DMS53 (cell line): ENCODE measurements around the gene TSPAN4.

Experiments
- DNase-seq: peaks from one replicate; lab custom pipeline; 2025; lab: John Stamatoyannopoulos, UW

TSPAN4 gene

GRCh38 chr11:824292-824880 is 18.3 kb upstream of the TSPAN4 start:
- DNase-seq = peak; percentile 98

- DNase-seq = peak; percentile 86
These were observed 17.7 kb upstream of the TSPAN4 start for GRCh38 chr11:824942-825341.

GRCh38 chr11:825366-826226 is 17.1 kb upstream of the TSPAN4 start:
- DNase-seq = peak; percentile 62

- DNase-seq = no peak
These were observed 16.4 kb upstream of the TSPAN4 start for GRCh38 chr11:826227-826621.

GRCh38 chr11:826836-827145 is 15.9 kb upstream of the TSPAN4 start:
- no peak for DNase-seq

GRCh38 chr11:827146-827896 is 15.3 kb upstream of the TSPAN4 start:
- DNase-seq = peak; percentile 93

GRCh38 chr11:827897-828192 is 14.8 kb upstream of the TSPAN4 start, which contains the start of gene CRACR2B:
TSS of gene CRACR2B (plus strand) at chr11:827919. CDS start at chr11:828608, 689 bp downstream.
- no peak for DNase-seq

GRCh38 chr11:828506-829175 is 14.0 kb upstream of the TSPAN4 start:
- no peak for DNase-seq

GRCh38 chr11:829176-829846 is 13.3 kb upstream of the TSPAN4 start:
- DNase-seq = peak; percentile 86

- DNase-seq = peak; percentile 86
These were observed 12.8 kb upstream of the TSPAN4 start for GRCh38 chr11:829847-830294.

- peak; percentile 97 for DNase-seq
These were observed 12.1 kb upstream of the TSPAN4 start for GRCh38 chr11:830295-831117.

GRCh38 chr11:831118-831864 is 11.4 kb upstream of the TSPAN4 start:
- DNase-seq = peak; percentile 72

GRCh38 chr11:831961-832528 is 10.6 kb upstream of the TSPAN4 start:
- no peak for DNase-seq

- DNase-seq = peak; percentile 90
These were observed 10.0 kb upstream of the TSPAN4 start, which contains the start of gene CD151 for GRCh38 chr11:832529-833113. TSS of gene CD151 (plus strand) at chr11:832952. CDS start at chr11:836070, 3,118 bp downstream.

- peak; percentile 90 for DNase-seq
These were observed 9.4 kb upstream of the TSPAN4 start for GRCh38 chr11:833114-833791.

GRCh38 chr11:833849-834311 is 8.8 kb upstream of the TSPAN4 start:
- no peak for DNase-seq

- DNase-seq = peak; percentile 51
These were observed 8.0 kb upstream of the TSPAN4 start for GRCh38 chr11:834371-835316.
